T-cell (primary cell): ENCODE measurements around the gene VAMP2. TPM values are rescaled to one million over a fixed set of nuclear protein-coding genes. Genes with fewer than 3 reads are reported as not detected.
A peak's percentile ranks its signal among the peaks of the same experiment; 100 is the strongest.

ENCODE experiments used
- ATAC-seq, 4 experiments: fragments of 200-7000 bp in 3 of 4; fragments of 150-1000 bp in 1 of 4; cut with Tn5 transposase; replicated peaks in 1 of 4; 1 replicate in 3 of 4; 2 replicates in 1 of 4; pipeline ENCODE4 v1.10.0; 2021; ENCODE audit warnings: moderate library complexity in 3 of 4, mild to moderate bottlenecking in 2 of 4, moderate number of reproducible peaks in 1 of 4
- CTCF ChIA-PET, 2 donors: fragments of 300-600 bp; sonication (Branson Sonifier 250); formaldehyde crosslinking; loops; one replicate each; lab custom pipeline; 2022; ENCODE audit warnings: antibody characterized with exemption in 2 of 2; lab: Charles Lee
- POLR2A ChIA-PET, 2 donors: fragments of 300-600 bp; sonication (Branson Sonifier 250); formaldehyde crosslinking; loops; one replicate each; lab custom pipeline; 2022; ENCODE audit warnings: antibody characterized with exemption in 2 of 2; lab: Charles Lee
- DNase-seq, 35 experiments: peaks; one replicate each; pipeline versions ENCODE4 v3.0.0 to v3.0.0-alpha.2; 2013 to 2023
- H3K27ac ChIP-seq: one replicate; pipeline ENCODE4 v1.5.1; 2013; ENCODE audit warnings: low read length
- H3K27me3 ChIP-seq, 2 experiments: replicated peaks in 1 of 2; 1 replicate in 1 of 2; 2 replicates in 1 of 2; pipeline versions ENCODE4 v1.6.1 to v1.7.0; 2013; ENCODE audit warnings: low read length in 1 of 2, mixed read lengths in 1 of 2; ENCODE audit not compliant: control insufficient read depth in 2 of 2, insufficient read depth in 2 of 2; ENCODE audit errors: extremely low read depth in 1 of 2
- H3K36me3 ChIP-seq, 2 donors: 1 replicate in 1 of 2; 2 replicates in 1 of 2; pipeline versions ENCODE4 v1.6.1 to v1.7.0; 2013; ENCODE audit warnings: low read length in 1 of 2; ENCODE audit not compliant: control insufficient read depth in 2 of 2, insufficient read depth in 1 of 2; ENCODE audit errors: extremely low read depth in 1 of 2
- H3K4me1 ChIP-seq, 2 experiments: 1 replicate in 1 of 2; 2 replicates in 1 of 2; pipeline versions ENCODE4 v1.6.1 to v1.7.0; 2013; ENCODE audit warnings: low read length in 2 of 2, mixed read lengths in 1 of 2; ENCODE audit not compliant: insufficient read depth in 2 of 2, control insufficient read depth in 1 of 2; ENCODE audit errors: extremely low read depth in 1 of 2
- H3K4me3 ChIP-seq, 2 donors: 1 replicate in 1 of 2; 2 replicates in 1 of 2; pipeline versions ENCODE4 v1.5.1 to v1.7.0; 2013; ENCODE audit warnings: mild to moderate bottlenecking in 2 of 2, low read length in 1 of 2, moderate library complexity in 1 of 2; ENCODE audit not compliant: control insufficient read depth in 1 of 2; ENCODE audit errors: extremely low read depth in 1 of 2
- H3K9me3 ChIP-seq: 2 replicates; pipeline ENCODE4 v1.7.0; 2013
- H3K27ac Mint-ChIP-seq, 2 donors: one replicate each; pipeline ENCODE4 v1.8.0; 2020 to 2021; ENCODE audit warnings: mild to moderate bottlenecking in 2 of 2, mixed read lengths in 2 of 2
- H3K27me3 Mint-ChIP-seq, 2 donors: one replicate each; pipeline ENCODE4 v1.8.0; 2021 to 2022; ENCODE audit warnings: mixed read lengths in 2 of 2
- H3K36me3 Mint-ChIP-seq: one replicate; pipeline ENCODE4 v1.8.0; 2021; ENCODE audit warnings: mixed read lengths
- H3K4me1 Mint-ChIP-seq, 3 donors: one replicate each; pipeline ENCODE4 v1.8.0; 2020 to 2022; ENCODE audit warnings: mixed read lengths in 3 of 3, mild to moderate bottlenecking in 1 of 3
- H3K4me3 Mint-ChIP-seq, 3 donors: one replicate each; pipeline ENCODE4 v1.8.0; 2020 to 2022; ENCODE audit warnings: mild to moderate bottlenecking in 3 of 3, mixed read lengths in 3 of 3, moderate library complexity in 3 of 3
- H3K9me3 Mint-ChIP-seq, 3 donors: one replicate each; pipeline ENCODE4 v1.8.0; 2020 to 2022; ENCODE audit warnings: mixed read lengths in 3 of 3
- WGBS: methylation state at CpG from one replicate; pipeline ENCODE4 v1.1.5; 2013; ENCODE audit warnings: missing lambda C conversion rate; ENCODE audit not compliant: insufficient coverage; 5-methylcytosine and 5-hydroxymethylcytosine counted together
- total RNA-seq, 35 experiments: library from RNA in 6 of 35; stranded (reverse) in 6 of 35; fragments of 120-200 nt in 1 of 35; gene quantifications; one replicate each; pipeline versions ENCODE4 v1.2.1 to v1.2.4 and lab custom pipeline; 2013 to 2026

Gene VAMP2
- total RNA-seq, 5 donors from 2014 or later (not counting 1 experiment from before 2014, with no cell fraction given) = 160 to 243 (median 186) TPM

DNA sequence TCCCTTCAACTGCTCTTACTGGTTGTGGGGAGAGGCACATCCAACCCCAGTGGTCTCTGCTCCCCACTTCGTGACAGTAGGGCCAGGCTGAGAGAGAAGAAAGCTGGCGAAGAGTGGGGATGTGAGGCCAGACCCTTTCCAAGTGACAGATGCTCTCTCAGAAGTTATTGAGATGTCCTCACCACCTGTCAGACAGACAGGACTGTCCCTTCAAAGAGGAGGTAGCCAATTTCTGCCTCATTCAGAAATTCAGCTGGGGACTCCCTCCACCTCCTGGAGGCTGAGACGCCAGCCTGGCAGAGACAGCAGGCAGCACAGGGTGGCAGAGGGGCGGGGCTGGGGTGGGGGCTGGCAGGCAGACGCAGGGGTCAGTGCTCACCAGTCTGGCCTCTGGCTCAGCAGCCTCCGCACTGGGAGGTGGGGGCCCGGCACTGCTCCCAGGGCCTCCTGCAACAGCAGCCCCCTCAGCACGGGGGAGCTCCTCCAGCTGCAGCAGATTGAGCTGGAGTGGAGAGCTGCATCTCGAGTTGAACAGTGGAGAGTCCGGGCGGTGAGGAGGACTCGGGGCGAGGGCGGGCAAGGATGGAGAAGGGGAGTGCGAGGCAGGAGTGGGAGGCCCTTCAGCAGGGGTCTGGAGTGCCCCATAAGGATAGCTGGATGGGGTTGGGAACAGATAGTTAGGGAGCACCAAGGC, 19.7 kb downstream of the VAMP2 start:
- Mint-ChIP-seq H3K27me3 (no peaks in the 10 kb centered on the region), H3K9me3 (no peaks in the 10 kb centered on the region), H3K4me1 (peaks cover 0 to 35% (median 6%) of the 10 kb centered on the region in 3 donors), H3K4me3 (no peak overlapping the region), H3K36me3 (peaks cover 37% of the 10 kb centered on the region), H3K27ac (no peak overlapping the region)
- DNase-seq = peak in 5 of 35 experiments; percentile 7 to 27 (median 18)
- Histone ChIP-seq H3K27me3 (no peaks in the 10 kb centered on the region), H3K27ac (no peak overlapping the region), H3K9me3 (no peaks in the 10 kb centered on the region), H3K4me1 (peaks cover 10 to 23% of the 10 kb centered on the region in 2 experiments), H3K4me3 (no peak overlapping the region), H3K36me3 (peaks cover 21 to 80% of the 10 kb centered on the region in 2 donors)
- WGBS = 93% methylated on average over 5 of the region's 15 CpGs
- no peak for ATAC-seq
- CTCF ChIA-PET = interaction anchor here in 1 of 2 donors (0.5 kb wide), 2 partner anchors 24 to 36 kb away, joined by 3 read pairs; no protein-coding TSS in a partner anchor
- POLR2A ChIA-PET = interaction anchor here (0.6 to 1.6 kb wide), 3 partner anchors 8 to 21 kb away, joined by 3 to 4 read pairs (median 3); no protein-coding TSS in a partner anchor

DNA sequence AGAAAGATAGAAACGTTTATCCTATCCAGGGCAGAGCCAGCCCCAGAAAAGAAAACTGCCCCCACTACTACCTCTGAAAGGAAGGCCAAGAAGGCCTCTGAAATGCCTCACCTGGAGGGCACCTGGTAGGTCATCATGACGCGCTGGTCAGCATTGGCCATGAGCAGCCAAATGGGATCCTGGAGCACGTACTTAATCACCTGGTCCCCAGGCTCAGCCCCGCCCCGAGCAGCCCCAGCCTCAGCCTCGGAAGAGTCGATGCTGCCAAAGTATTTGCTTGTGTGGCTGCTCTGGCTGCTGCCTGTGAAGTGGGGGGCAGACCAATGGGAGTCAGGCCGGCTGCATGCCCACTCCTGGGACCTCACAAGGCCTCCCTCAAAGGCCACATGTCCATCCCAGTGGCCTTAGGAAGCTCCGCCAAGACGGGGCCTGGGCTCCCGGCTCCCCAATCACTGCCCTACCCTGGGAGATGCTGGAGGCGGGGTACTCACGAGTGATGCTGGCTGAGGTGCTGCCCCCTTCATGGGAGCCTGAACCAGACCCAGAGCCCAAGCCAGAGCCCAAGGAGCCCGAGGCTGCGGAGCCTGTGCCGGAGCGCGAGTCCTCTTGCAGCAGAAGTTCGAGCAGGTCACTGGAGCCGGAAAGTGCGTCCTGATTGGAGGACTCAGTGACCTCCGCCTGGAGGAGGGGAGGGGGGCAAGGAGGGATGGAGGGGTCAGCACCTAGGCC, 20.4 kb downstream of the VAMP2 start:
- H3K36me3 Mint-ChIP-seq = peaks cover 37% of the 10 kb centered on the region
- DNase-seq (peak in 5 of 35 experiments; percentile 3 to 32 (median 15)), ATAC-seq (no peak)
- Histone ChIP-seq H3K36me3 (peaks cover 21 to 73% of the 10 kb centered on the region in 2 donors), H3K9me3 (no peaks in the 10 kb centered on the region), H3K4me3 (no peak overlapping the region), H3K27me3 (no peaks in the 10 kb centered on the region), H3K4me1 (peaks cover 10 to 28% of the 10 kb centered on the region in 2 experiments), H3K27ac (no peak overlapping the region)
- no peak overlapping the region for H3K27ac Mint-ChIP-seq
- POLR2A ChIA-PET = interaction anchor here (0.6 to 2.5 kb wide), 7 partner anchors 7 to 22 kb away, joined by 3 to 19 read pairs (median 6); no protein-coding TSS in a partner anchor
- H3K4me1 Mint-ChIP-seq = peaks cover 0 to 30% (median 2%) of the 10 kb centered on the region in 3 donors
- no peaks in the 10 kb centered on the region for H3K27me3 Mint-ChIP-seq
- 92% methylated on average over 17 of the region's 23 CpGs for WGBS
- no peaks in the 10 kb centered on the region for H3K9me3 Mint-ChIP-seq
- CTCF ChIA-PET = interaction anchor here in 1 of 2 donors (1.0 kb wide), 1 partner anchor 9 kb away, joined by 4 read pairs; no protein-coding TSS in a partner anchor
- no peak overlapping the region for H3K4me3 Mint-ChIP-seq

DNA sequence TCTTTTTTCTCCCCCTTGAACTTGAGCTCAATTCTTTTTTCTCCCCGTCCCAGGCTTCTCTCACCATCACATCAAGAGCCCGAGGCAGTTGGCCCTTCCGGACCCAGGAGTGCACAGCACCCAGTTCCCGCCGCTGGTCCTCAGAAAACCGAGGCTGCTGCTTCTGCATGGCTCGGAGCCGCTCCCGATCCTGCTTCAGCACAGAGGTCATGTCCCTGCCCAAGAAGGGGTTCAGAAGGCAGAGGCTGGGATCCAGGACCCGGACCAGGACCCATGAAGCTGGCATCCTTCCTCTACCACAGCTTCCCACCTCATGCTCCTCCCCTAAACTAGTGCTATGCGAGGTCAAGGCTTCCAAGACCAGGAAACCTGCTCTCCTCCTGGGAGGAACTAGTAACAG, 21.0 kb downstream of the VAMP2 start:
- ATAC-seq (no peak), DNase-seq (peak in 3 of 35 experiments; percentile 7 to 21 (median 18))
- Histone ChIP-seq H3K27ac (no peak overlapping the region), H3K4me3 (no peak overlapping the region), H3K36me3 (peaks cover 21 to 68% of the 10 kb centered on the region in 2 donors), H3K9me3 (no peaks in the 10 kb centered on the region), H3K4me1 (peaks cover 10 to 28% of the 10 kb centered on the region in 2 experiments), H3K27me3 (no peaks in the 10 kb centered on the region)
- no peaks in the 10 kb centered on the region for H3K9me3 Mint-ChIP-seq
- POLR2A ChIA-PET = interaction anchor here (0.7 to 2.5 kb wide), 7 partner anchors 8 to 22 kb away, joined by 3 to 19 read pairs (median 6); no protein-coding TSS in a partner anchor
- peaks cover 33% of the 10 kb centered on the region for H3K36me3 Mint-ChIP-seq
- peak overlapping the region in 1 of 2 donors; percentile 39 for H3K27ac Mint-ChIP-seq
- 94% methylated on average over 10 of the region's 11 CpGs for WGBS
- peaks cover 0 to 25% (median 1%) of the 10 kb centered on the region in 3 donors for H3K4me1 Mint-ChIP-seq
- CTCF ChIA-PET = interaction anchor here in 1 of 2 donors (1.0 kb wide), 1 partner anchor 9 kb away, joined by 4 read pairs; no protein-coding TSS in a partner anchor
- H3K4me3 Mint-ChIP-seq = no peak overlapping the region
- H3K27me3 Mint-ChIP-seq = no peaks in the 10 kb centered on the region

DNA sequence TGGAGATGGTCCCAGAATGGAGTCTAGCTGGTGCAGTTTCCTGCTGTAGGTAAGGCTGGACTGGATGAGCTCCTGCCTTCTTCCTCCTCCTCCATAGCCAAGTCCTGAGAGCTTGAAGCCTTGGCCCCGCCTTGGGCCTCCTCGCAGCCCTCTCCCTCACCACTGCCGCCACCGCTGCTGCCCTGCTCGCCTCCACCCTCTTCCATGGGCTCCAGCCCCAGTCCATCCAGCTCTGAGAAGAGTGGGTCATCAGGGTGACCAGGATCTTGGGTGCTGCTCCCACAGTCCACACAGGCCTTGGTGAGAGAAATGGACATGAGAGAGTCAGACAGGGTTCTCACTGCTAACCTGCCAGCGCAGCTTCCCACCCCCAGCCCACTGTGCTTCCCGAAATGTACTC, 21.7 kb downstream of the VAMP2 start:
- peaks cover 10 to 28% of the 10 kb centered on the region in 2 experiments for H3K4me1 ChIP-seq
- Mint-ChIP-seq H3K4me3 (no peak overlapping the region), H3K27ac (no peak overlapping the region), H3K27me3 (no peaks in the 10 kb centered on the region), H3K9me3 (no peaks in the 10 kb centered on the region), H3K36me3 (peaks cover 26% of the 10 kb centered on the region), H3K4me1 (peaks cover 0 to 18% (median 2%) of the 10 kb centered on the region in 3 donors)
- H3K36me3 ChIP-seq = peaks cover 21 to 61% of the 10 kb centered on the region in 2 donors
- no peak overlapping the region for H3K4me3 ChIP-seq
- WGBS = 100% methylated on average over 2 of the region's 7 CpGs
- H3K27ac ChIP-seq = no peak overlapping the region
- ChIA-PET CTCF (interaction anchor here in 1 of 2 donors (1.1 kb wide), 1 partner anchor 18 kb away, joined by 3 read pairs; no protein-coding TSS in a partner anchor), POLR2A (interaction anchor here (0.5 to 2.5 kb wide), 9 partner anchors 9 to 70 kb away, joined by 3 to 19 read pairs (median 6); partner anchors contain the start of gene AURKB (in 1 of the 2))
- H3K27me3 ChIP-seq = no peaks in the 10 kb centered on the region
- no peaks in the 10 kb centered on the region for H3K9me3 ChIP-seq
- ATAC-seq (no peak), DNase-seq (peak in 3 of 35 experiments; percentile 6 to 22 (median 14))

DNA sequence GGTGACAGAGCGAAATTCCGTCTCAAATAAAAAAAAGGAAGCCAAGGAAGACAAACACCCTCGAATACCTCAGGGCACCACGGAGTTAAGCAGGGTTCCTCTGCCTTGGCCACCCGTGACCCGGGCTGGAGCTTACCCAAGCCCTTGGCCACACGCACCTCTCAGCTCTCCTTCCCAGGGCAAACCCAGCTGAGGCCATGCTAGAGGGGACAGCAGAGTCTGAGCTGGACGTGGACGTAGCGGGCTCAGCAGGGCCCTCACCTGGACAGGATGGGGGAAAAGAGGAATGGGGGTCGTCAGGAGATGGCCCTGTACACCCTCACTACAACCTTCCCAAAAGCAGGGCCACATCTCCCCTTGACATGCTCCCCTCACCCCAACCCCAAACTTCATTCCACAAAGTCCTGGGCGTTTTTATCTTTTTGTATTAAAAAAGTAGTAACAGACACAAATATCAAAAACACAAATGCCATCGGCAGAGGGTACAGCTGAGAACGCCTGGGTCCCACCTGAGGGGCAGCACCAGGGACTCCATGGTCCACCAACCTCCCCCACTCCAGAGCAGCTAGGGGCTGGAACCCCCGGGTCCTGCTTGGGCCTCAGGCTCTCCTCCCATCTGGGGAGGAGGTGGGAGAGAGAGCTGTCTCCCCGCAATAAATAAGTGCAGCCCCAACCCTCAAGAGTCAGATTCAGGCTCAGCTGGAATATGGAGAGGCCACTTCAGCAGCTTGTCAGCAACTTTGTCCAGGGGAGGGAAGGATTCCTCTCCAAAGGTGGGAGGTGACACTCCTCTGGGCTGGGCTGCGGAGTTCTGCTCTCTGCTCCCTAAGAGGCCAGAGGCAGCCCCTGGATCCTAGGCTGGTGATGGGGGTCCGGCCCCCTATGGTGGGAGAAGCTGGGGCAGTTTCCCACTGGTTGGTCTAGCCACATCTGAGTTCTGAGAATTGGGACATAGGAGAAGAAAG, 22.4 kb downstream of the VAMP2 start:
- H3K27ac Mint-ChIP-seq = peak overlapping the region in 1 of 2 donors; percentile 19
- H3K4me1 Mint-ChIP-seq = peaks cover 0 to 15% (median 2%) of the 10 kb centered on the region in 3 donors
- Histone ChIP-seq H3K4me1 (peaks cover 10 to 28% of the 10 kb centered on the region in 2 experiments), H3K9me3 (no peaks in the 10 kb centered on the region), H3K4me3 (no peak overlapping the region), H3K27ac (peak overlapping the region; percentile 20), H3K36me3 (peaks cover 21 to 54% of the 10 kb centered on the region in 2 donors), H3K27me3 (no peaks in the 10 kb centered on the region)
- no peaks in the 10 kb centered on the region for H3K9me3 Mint-ChIP-seq
- WGBS = 98% methylated on average over 5 of the region's 18 CpGs
- POLR2A ChIA-PET = interaction anchor here (0.5 to 2.5 kb wide), 12 partner anchors 8 to 138 kb away, joined by 3 to 19 read pairs (median 5); partner anchors contain the start of gene AURKB (in 1 of the 2)
- no peak overlapping the region for H3K4me3 Mint-ChIP-seq
- ATAC-seq (no peak), DNase-seq (peak in 5 of 35 experiments; percentile 4 to 32 (median 14))
- CTCF ChIA-PET = interaction anchor here (1.1 to 1.6 kb wide), 2 partner anchors 16 to 18 kb away, joined by 3 to 7 read pairs; no protein-coding TSS in a partner anchor
- peaks cover 24% of the 10 kb centered on the region for H3K36me3 Mint-ChIP-seq
- no peaks in the 10 kb centered on the region for H3K27me3 Mint-ChIP-seq
